OCI-LY7 (cell line): ENCODE results near the gene MSH3.

Experiments used
- CTCF ChIP-seq: fragments of 200-600 bp; sonication (generic); conservative IDR thresholded peaks from 2 replicates; pipeline ENCODE4 v1.5.1; 2014; ENCODE audit warnings: mild to moderate bottlenecking, antibody characterized with exemption, low read length, moderate library complexity, mixed read lengths
- EZH2phosphoT487 ChIP-seq: fragments of 200-600 bp; sonication (generic); IDR thresholded peaks from 2 replicates; pipeline ENCODE4 v1.6.1; 2018; ENCODE audit warnings: low read depth, borderline replicate concordance, mild to moderate bottlenecking, mixed run types, antibody characterized with exemption, low read length, moderate library complexity, mixed read lengths

GRCh38 chr5:80790698-80791097, 136.2 kb downstream of the MSH3 start:
- TF ChIP-seq CTCF (no peak), EZH2phosphoT487 (no peak)
